NB4 (cell line): ENCODE measurements around the gene CD244.

Experiments used
- DNase-seq: peaks from one replicate; pipeline ENCODE4 v3.0.0; 2010; ENCODE audit warnings: low read depth
- H3K4me3 ChIP-seq: one replicate; pipeline ENCODE4 v1.5.1; 2011; ENCODE audit warnings: mild to moderate bottlenecking, low read depth, low read length, moderate library complexity
- MYC ChIP-seq: IDR thresholded peaks from 2 replicates; pipeline ENCODE4 v1.6.1; 2011; ENCODE audit warnings: low read depth, low read length
- POLR2A ChIP-seq: IDR thresholded peaks from 2 replicates; pipeline ENCODE4 v1.6.1; 2011; ENCODE audit warnings: mild to moderate bottlenecking; ENCODE audit not compliant: insufficient read length; ENCODE audit errors: extremely low read depth
- TF ChIP-seq, protein P1 (sequence below): IDR thresholded peaks from 2 replicates; pipeline ENCODE4 v1.6.1; 2011; ENCODE audit warnings: low read depth, low read length
- TF ChIP-seq, protein P2 (sequence below): IDR thresholded peaks from one replicate; pipeline ENCODE4 v1.5.1; 2012; ENCODE audit warnings: low read depth, low read length

The CD244 gene

DNA sequence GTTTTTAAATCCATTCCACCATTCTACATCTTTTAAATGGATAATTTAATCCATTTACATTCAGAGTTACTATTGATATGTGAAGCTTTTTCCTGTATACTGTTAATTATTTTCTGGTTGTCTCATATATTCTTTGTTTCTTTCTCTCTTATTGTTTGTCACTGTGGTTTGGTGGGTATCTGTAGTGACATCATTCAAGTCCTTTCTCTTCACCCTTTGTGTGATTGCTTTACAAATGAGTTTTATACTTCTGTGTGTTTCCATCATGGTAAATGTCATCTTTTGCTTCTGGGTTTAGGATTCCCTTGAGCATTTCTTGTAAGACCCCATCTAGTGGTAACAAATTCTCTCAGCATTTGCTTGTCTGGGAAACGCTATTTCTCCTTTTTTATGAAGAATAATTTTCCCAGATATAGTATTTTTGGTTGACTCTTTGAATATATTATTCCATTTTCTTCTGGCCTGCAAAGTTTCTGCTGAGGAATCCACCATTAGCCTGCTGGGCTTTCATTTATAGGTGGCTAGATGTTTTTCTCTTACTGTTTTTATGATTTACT is 56.5 kb downstream of the CD244 start:
- no peak overlapping the region for H3K4me3 ChIP-seq
- TF ChIP-seq, protein P1, sequence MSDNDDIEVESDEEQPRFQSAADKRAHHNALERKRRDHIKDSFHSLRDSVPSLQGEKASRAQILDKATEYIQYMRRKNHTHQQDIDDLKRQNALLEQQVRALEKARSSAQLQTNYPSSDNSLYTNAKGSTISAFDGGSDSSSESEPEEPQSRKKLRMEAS: no peak
- TF ChIP-seq MYC (no peak), POLR2A (no peak)
- TF ChIP-seq, protein P2, sequence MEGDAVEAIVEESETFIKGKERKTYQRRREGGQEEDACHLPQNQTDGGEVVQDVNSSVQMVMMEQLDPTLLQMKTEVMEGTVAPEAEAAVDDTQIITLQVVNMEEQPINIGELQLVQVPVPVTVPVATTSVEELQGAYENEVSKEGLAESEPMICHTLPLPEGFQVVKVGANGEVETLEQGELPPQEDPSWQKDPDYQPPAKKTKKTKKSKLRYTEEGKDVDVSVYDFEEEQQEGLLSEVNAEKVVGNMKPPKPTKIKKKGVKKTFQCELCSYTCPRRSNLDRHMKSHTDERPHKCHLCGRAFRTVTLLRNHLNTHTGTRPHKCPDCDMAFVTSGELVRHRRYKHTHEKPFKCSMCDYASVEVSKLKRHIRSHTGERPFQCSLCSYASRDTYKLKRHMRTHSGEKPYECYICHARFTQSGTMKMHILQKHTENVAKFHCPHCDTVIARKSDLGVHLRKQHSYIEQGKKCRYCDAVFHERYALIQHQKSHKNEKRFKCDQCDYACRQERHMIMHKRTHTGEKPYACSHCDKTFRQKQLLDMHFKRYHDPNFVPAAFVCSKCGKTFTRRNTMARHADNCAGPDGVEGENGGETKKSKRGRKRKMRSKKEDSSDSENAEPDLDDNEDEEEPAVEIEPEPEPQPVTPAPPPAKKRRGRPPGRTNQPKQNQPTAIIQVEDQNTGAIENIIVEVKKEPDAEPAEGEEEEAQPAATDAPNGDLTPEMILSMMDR: no peak
- no peak for DNase-seq

DNA sequence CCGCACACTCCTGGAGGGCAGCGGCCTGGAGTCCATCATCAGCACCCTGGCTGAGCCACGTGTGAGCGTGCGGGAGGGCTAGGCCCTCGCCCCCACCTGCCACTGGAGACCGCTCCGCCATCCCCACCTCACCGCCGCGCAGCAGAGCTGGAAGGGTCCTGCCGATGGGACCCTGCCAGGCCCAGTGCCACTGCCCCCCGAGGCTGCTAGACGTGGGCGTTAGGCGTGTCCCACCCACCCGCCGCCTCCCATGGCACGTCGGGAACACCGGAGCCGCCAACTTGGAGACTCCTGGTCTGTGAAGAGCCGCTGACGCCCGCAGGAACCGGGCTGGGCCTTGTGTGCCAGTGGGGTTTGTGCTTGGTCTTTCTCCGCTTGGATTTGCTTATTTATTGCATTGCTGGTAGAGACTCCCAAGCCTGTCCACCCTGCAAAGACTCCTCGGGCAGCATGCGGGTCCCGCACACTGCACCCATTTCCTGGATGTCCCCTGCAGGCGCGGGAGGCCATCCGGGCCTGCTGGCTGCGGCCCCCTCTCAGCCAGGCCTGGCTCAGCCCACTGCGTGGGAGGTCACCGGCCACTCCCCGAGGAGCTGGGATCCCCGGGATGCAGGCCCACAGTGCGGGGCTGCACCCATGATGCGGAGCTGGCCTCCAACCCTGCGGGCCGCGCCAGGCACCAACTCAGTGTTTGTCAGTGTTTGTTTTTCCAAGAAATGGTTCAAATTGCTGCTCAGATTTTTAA is 60.7 kb downstream of the CD244 start:
- TF ChIP-seq, protein P2: no peak
- TF ChIP-seq MYC (no peak), POLR2A (no peak)
- TF ChIP-seq, protein P1: no peak
- DNase-seq: no peak
- no peak overlapping the region for H3K4me3 ChIP-seq

DNA sequence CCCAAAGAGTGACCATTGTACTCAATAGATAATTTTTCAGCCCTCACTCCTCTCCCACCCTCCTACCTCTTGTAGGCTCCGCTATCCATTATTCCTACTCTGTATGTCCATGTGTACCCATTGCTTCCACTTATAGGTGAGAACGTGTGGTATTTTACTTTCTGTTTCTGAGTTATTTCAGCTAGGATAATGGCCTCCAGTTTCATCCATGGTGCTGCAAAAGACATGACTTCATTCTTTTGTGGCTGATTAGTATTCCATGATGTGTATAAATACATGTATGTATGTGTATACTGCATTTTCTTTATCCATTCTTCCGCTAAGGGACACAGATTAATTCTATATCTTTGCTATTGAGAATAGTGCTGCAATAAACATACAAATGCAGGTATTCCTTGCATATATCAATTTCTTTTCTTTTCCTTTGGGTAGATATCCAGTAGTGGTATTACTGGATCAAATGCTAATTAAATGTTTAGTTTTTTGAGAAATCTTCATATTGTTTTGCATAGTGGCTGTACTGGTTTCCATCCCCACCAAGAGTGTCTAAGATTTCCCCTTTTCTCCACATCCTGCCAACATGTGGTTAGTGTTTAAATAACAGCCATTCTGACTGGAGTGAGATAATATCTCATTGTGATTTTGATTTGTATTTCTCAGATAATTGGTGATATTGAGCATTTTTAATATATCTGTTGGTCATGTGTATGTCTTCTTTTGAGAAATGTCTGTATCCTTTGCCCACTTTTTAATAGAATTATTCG is 61.9 kb downstream of the CD244 start:
- H3K4me3 ChIP-seq: no peak overlapping the region
- DNase-seq: peak; percentile 25
- TF ChIP-seq POLR2A: no peak
- no peak for TF ChIP-seq MYC

DNA sequence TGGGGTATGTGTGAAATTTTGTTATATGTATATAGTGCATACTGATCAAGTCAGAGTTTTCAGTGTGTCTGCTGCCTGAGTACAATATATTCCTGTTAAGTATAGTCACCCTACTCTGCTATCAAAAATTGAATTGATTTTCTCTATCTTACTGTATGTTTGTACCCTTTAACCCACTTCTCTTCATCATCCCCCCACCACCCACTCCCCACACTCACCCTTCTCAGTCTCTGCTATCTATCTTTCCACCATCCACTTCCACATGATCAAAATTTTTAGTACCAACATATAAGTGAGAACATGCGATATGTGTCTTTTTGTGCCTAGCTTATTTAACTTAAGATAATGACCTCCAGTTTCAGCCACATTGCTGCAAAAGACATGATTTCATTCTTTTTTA is 62.5 kb downstream of the CD244 start:
- DNase-seq: no peak
- no peak overlapping the region for H3K4me3 ChIP-seq
- TF ChIP-seq, protein P1: no peak
- TF ChIP-seq, protein P2: no peak
- no peak for TF ChIP-seq MYC
- TF ChIP-seq POLR2A: no peak

DNA sequence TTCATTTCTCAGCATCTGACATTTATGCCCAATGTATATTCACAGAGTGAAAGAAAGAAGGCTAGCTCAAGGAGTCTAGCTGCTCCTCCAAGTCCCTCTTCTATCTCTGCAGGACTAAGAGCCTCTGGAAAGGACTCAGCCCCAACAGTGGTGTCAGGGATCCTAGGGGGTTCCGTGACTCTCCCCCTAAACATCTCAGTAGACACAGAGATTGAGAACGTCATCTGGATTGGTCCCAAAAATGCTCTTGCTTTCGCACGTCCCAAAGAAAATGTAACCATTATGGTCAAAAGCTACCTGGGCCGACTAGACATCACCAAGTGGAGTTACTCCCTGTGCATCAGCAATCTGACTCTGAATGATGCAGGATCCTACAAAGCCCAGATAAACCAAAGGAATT is 63.0 kb downstream of the CD244 start:
- no peak overlapping the region for H3K4me3 ChIP-seq
- no peak for TF ChIP-seq MYC
- TF ChIP-seq, protein P1: no peak
- no peak for TF ChIP-seq POLR2A
- TF ChIP-seq, protein P2: no peak
- no peak for DNase-seq

DNA sequence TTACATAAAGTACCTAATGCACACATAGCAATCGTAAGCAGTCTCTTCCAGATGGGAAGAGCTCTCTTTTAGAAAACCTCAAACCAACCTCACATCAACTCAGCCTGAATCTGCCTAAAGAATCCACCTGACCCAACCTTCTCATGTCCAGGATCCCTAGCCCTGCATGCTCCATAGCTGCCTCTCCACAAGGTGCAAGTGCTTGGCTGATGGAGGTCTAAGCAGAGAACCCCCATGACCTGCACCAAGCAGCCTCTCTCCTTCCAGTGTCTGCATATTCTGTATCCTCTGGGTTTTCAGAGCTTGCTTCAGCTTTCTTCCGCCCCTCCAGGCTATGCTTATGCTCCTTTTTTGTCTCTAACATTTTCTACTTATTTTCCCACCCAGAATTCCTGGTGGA is 64.2 kb downstream of the CD244 start:
- TF ChIP-seq POLR2A (no peak), MYC (no peak)
- TF ChIP-seq, protein P1: no peak
- TF ChIP-seq, protein P2: no peak
- no peak overlapping the region for H3K4me3 ChIP-seq
- no peak for DNase-seq
